Kidney glomerular epithelial cell (primary cell): Measurements from ENCODE around the gene KMT5C.
"Not testable (repeated sequence)": the region's sequence is repeated elsewhere in the genome, so short reads cannot be mapped to it uniquely, and the experiment has no call there.

Experiments
- DNase-seq: peaks from one replicate; lab custom pipeline; 2025; lab: John Stamatoyannopoulos, UW

KMT5C gene

DNA sequence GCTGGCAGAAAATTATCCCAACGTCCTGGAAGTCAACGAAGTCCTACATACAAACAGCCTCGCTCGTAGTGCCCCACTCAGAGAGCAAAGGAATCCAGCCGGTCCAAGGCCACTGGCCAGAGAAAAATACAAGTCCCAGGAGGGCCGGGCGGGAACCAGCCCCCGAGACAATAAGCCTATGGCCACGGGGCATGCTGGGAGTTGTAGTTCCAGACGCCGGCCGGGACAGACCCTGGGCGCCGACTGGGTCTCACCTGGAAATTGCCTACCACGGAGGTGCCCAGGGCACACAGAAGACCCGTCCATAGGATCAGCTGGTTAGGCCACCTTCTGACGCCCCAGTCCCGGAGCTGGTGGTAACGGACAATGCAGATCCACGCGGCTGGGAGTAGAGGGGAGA lies 19.9 kb upstream of the KMT5C start:
- no peak for DNase-seq

DNA sequence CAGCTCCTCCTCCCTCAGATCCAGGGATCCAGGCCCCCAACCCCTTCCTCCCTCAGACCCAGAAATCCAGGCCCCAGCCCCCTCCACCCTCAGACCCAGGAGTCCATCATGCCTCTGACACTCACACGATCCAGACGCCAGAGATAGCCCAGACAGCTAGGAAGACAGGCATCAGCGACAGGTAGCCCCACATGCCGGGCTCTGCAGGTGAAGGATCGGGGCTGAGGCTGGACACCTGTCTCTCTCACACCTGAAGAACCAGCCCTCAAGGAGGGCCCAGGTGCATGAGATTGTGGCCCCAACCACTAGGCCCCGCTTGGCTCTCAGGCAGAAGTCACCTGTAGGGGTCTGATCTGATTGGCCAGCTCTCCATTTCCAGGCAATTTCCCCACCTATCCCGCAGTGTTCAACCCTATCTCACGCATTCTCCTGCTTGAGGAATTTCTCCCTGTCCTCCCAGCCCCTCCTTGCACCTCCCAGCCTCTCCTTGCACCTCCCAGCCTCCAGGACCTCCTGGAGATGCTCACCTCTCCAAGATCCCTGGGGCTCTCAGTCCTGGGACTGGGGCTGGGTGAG lies 18.7 kb upstream of the KMT5C start:
- DNase-seq, result no peak

DNA sequence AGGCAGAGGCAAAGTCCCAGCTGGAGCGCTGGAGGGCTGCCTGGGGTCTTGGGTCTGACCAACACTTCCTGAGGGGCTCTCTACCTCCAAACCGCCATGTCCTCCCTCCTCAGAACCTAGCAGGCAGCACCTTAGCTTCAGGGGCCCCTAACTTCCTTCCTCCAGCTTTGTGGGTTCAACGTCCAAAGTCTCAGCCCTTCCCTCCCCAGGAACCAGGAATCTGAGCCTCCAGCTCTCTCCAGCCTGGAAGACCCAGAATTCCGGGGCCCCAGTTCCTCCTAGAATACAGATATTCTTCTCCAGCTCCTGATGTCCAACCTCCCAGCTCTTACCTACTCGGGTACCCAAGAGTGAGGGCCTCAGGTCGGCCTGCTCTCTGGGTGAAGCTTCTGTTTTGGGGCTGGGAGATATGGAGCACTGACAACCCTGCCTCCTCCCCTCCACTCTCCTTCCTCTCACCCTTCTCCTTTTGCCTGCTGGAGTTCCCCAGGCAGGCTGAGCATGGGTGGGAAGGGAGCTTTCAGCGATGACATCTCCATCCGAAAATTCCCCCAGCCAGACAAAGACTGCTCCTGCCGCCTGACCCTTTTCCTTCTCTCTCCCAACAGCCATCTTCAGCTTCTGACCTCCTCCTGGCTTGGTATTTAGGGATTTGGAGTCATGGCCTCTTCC lies 18.1 kb upstream of the KMT5C start:
- no peak for DNase-seq

DNA sequence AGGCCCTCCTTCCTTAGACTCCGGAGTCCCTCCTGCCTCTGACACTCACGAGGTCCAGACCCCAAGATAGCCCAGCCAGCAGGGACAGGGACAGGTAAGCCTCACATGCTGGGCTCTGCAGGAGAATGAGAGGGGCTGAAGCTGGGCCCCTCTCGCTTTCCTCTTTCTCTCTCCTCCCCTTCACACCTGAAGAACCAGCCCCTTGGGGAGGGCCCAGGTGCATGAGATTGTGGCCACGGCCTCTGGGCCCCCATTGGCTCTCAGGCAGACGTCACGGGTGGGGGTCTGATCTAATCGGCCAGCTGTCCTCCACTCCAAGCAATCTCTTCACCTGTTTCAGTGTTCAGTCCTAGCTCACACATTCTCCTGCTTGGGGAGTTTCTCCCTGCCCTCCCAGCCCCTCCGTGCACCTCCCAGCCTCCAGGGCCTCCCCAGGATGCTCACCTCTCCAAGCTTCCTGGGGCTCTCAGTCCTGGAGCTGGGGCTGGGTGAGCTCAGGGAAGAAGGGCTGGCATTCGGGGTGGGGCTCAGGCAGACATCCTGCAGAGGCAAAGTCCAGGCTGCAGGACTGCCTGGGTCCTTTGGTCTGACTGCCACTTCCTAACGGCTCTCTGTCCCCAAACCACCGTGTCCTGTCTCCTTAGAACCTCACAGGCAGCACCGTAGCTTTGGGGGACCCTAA lies 17.3 kb upstream of the KMT5C start:
- no peak for DNase-seq

DNA sequence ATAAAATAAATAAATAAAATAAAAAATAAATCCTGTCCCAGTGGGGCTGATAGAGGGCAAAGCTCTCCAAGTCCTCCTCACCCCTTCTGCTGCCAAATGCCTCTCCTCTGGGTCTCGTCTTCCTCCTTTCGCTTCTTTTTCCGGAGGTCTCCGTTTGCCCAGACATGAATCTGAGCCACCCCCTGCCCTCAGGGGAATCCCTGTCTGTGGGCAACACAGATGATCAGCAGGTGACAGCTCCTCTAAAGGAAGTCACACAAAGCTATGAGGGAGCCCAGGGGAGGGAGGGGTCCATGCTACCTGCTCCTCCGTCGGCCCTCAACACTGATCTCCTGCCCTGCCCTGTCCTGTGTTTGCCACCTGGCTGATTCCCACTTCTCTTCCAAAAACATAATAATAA lies 15.0 kb upstream of the KMT5C start:
- DNase-seq, result no peak

DNA sequence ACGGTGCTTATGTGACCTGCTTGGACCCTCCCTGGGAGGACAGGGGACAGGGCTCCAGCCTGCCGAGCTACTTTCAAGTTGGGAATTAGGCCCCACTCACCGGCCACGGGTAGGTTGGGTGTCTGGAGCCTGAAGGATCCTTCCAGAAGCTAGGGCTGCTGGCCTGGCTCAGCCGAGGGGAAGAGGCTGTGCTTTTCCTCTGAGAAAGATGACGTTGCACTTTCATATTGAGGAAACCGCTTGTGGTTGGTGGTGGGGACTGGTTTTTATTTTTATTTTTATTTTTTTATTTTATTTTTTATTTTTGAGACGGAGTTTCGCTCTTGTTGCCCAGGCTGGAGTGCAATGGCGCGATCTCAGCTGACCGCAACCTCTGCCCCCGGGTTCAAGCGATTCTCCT lies 14.5 kb upstream of the KMT5C start, which contains the start of gene TMEM150B:
Gene TMEM150B (minus strand): TSS at position 170 of the 400 bp plus-strand sequence. CDS start 4,305 bp downstream, outside the sequence.
- DNase-seq, result no peak

DNA sequence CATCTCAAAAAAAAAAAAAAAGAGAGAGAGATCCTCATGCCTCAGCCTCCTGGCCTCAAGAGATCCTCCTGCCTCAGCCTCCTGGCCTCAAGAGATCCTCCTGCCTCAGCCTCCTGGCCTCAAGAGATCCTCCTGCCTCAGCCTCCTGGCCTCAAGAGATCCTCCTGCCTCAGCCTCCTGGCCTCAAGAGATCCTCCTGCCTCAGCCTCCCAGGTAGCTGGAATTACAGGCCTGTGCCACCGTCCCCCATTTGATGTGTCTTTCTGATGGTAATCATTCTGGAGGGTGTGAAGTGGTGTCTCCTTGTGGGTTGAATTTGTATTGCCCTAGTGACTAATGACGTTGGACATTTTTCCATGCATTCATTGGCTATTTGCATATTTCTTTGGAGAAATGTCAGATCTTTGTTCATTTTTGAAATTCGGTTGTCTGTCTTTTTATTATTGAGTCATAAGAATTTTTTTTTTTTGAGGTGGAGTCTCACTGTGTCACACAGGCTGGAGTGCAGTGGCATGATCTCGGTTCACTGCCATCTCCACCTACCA lies 10.8 kb upstream of the KMT5C start:
- DNase-seq, result not testable (repeated sequence)

DNA sequence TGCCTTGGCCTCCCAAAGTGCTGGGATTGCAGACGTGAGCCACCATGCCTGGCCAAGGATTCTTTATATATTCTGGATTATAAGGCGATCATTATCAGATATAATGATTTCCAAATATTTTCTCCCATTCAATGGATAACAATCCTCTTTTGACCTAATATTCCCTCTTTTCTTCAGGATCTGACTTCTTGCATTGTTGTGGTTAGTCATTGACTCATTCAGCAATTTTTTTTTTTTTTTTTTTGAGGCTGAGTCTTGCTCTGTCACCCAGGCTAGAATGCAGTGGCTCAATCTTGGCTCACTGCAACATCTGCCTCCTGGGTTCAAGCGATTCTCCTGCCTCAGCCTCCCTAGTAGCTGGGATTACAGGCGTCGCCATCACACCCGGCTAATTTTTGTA lies 9.9 kb upstream of the KMT5C start:
- DNase-seq, result not testable (repeated sequence)

DNA sequence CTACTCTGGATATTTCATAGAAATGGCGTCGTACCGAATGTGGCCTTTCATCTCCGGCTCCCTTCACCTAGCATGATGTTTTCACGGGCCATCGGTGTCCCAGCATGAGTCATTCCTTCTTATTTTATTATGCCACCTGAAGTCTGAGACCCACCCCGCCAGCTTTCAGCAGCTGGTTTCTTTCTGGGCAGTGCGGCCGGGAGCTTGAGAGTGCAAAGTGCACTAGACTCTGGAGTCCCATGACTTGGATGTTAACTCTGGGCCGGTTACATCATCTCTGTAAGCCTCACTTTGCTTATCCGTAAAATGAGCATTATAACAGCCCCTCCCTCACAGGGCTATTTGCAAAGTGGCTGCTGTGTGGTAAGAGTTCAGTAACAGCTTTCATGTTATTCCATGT lies 5.8 kb upstream of the KMT5C start:
- no peak for DNase-seq

DNA sequence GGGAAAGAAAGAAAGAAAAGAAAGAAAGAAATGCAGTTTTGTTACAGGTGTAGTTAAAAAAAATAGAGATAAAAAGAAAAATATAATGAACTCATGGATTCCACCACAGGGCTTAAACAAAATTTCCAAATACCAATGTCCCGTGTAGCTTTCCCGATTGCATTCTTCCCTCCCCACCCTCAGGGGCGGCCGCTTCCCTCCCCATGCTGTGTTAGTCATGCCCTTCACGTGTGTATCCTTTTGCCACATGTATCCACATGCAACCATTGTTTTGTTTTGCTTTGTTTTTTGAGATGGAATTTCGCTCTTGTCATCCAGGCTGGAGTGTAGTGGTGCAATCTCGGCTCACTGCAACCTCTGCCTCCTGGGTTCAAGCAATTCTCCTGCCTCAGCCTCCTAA lies 3.6 kb upstream of the KMT5C start:
- no peak for DNase-seq

DNA sequence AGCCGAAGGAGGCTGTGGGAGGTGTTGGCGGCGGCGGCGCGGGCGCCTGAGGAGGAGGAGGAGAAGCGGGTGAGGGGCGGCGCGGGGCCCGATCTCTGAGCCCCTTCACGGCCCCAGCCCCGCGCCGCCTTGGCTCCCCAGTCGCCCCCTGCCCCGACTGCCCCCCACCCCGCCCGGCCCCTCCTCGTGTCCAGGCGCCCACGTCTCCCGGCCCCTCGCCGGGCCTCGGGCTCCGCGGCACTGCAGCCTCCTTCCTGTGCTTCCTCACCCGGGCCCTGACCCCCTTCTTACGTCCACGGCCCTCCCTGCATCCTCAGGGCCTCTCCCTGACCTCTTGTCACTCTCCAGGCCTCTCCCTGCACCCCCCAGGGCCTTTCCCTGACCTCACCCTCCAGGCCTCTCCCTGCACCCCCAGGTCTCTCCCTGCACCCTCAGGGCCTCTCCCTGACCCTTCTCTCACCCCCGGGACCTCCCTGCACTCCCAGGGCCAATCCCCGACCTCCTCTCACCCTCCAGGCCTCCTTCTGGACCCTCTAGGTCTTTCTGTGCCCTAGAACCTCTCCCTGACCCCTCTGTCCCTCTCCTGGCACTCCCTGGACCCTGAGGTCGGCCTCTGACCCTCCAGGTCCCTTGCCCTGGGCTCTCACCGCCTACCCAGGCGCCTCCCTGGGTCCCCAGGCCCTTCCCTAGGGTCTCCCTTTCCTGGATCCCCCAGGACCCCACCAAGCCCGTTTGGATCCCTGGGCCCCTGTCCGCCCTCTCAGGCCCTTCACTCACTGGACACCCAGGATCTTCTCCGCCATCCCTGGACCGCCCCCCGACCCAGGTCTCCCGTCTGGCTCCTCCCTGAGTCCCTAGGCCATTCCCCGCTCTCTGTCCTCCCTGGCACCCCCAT lies 460 bp downstream of the KMT5C start:
- DNase-seq, result no peak

DNA sequence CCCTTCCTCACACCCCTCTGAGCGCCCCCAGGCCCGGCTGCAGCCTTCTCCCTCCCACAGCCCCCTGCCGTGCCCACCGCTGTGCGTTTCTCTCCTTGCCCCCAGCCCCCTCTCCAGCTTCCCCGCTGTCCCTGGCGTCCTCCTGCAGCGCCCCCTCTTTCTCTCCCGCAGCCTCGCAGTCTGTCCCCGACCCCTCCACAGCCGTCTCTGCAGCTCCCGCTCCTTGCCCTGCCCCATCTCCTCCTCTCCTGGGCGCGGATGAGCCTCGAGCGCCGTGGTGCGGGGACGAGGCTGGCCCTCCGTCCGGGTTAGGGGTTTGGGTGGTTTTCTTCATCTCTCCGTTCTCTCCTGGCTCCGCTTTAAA lies 1.1 kb downstream of the KMT5C start:
- no peak for DNase-seq

DNA sequence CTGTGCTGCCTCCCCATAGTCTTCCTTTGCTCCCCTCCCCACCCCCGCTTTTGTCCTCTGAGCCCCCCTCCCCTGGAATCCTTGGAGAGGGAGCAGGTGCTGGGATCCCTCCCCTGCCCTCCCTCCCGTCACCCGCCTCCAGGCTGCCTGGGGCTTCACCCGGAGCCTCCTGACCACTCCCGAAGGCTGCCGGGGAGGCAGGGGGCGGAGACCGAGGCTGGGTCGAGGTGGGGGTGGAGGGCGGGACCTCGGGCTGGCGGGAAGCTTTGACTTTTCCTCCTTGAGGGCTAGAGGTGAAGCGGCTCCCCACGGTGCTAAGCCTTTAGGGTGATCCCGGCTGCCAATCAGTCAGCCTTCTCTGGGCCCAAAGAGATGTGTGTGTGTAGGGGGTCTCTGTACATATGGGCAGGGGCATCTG lies 1.5 kb downstream of the KMT5C start:
- no peak for DNase-seq

DNA sequence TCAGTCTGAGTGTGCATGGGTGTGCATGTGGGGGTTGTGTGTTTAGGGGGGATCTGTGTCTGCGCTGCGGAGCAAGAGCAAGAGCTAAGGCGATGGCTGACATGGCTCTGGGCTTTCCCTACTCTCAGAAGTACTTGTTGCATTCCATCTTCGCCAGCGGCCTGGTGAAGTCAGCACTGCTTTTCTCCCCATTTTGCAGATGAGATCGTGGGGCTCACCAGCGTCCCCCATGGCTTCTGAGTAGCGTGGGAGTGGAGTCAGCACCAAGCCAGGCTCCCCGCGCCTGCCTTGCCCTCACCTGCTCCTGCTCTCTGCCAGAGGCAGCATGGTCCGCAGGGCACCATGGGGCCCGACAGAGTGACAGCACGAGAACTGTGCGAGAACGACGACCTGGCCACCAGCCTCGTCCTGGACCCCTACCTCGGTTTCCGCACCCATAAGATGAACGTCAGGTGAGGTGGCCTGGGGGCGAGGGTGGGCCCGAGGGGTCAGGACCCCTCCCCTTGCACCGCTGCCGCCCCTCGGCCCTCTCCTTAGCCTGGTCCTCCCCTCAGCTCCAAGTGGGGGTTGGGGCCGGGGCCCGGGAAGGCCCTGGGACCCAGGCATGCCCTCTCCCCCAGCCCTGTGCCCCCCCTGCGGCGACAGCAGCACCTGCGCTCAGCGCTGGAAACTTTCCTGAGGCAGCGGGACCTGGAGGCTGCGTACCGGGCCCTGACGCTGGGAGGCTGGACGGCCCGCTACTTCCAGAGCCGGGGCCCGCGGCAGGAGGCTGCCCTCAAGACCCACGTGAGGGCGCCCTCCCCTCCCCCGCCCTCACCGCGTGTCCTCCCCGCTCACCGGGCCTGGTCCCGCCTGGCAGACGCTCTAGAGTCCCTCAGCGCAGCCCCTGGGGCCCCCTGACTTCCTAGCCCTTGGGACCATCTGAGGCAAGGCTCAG lies 2.2 kb downstream of the KMT5C start:
- DNase-seq, result no peak

DNA sequence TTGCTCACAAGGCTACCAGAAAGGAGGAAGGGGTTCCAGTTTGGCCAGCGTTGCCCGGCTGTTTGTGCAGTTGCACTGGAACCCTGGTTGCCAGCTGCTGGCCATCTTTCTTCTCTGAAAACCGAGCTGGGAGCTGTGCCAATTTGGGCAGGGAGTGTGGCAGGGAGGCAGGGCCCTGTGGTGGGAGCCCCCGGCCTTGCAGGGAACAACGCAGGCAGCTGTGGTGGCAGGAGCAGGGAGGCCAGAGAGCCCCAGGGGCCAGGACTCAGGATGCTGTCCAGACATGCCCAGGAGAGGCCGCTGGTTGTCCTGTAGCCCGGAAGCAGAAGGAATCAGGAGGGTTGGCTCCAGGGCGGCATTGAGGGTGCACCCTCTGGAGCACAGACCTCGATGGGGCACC lies 4.8 kb downstream of the KMT5C start:
- no peak for DNase-seq

DNA sequence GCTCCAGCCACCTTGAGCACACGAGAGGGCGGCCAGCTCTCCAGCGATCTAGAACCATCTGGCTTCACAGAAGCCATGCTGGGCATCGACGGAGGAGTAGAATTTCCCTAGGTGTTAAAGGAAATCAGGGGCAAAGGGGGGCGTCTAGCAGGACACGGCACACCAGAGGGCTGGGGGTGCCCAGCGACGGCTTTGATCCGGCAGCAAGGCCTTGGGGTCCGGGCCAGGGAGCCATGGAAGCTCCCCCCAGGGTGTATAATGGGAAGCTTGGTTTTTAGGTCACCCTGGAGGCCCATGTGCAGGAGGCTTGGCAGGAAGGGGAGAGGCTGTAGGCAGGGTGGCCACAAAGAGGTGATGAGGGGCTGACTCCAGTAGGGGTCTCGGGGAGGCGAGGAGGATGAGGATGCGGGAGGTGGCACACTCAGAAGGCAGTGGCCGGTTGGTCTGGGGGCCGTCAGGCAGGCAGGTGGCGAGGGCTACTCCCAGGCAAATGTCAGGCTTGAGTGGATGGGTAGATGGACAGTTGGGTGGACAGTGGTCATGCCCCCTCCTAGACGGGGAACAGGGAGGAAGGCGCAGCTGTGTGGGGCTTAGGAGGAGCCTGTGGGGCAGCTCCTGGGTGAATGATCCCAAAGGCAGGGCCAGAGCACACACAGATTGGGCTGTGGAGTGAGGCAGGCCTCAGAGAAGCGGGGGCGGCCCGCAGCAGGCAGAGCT lies 5.6 kb downstream of the KMT5C start:
- no peak for DNase-seq

DNA sequence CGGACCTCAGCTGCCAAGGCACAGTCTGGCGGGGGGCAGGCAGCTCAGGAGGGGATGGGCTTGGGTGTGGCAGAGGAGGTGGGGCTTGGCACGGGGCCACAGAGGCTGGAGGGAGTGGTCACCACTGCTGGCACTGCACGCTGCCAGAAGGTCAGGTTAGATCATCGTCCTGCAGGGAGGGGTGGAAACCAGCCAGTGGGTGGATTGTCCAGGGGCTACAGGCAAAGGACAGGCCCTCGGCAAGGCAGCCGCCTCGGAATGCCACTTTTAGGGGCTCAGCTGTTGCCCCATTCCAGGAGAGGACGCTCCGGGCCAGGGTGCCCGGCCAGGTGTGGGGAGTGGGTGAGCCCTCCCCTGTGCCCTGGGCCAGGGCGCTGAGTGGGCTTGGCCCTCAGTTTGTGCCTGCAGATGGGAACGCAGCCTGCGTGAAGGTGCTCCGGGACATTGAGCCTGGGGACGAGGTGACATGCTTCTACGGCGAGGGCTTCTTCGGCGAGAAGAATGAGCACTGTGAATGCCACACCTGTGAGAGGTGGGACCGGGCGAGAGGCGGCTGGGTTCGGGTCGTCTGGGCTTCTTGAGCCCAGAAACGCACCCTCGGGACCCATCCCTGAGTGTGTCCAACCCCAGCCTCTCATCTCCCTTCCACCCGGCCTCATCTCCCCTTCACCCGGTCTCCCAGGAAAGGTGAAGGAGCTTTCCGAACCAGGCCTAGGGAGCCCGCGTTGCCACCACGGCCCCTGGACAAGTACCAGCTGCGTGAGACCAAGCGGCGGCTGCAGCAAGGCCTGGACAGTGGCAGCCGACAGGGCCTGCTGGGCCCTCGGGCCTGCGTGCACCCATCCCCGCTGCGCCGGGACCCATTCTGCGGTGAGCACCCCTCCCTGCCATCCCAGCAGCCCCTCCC lies 6.4 kb downstream of the KMT5C start:
- no peak for DNase-seq

DNA sequence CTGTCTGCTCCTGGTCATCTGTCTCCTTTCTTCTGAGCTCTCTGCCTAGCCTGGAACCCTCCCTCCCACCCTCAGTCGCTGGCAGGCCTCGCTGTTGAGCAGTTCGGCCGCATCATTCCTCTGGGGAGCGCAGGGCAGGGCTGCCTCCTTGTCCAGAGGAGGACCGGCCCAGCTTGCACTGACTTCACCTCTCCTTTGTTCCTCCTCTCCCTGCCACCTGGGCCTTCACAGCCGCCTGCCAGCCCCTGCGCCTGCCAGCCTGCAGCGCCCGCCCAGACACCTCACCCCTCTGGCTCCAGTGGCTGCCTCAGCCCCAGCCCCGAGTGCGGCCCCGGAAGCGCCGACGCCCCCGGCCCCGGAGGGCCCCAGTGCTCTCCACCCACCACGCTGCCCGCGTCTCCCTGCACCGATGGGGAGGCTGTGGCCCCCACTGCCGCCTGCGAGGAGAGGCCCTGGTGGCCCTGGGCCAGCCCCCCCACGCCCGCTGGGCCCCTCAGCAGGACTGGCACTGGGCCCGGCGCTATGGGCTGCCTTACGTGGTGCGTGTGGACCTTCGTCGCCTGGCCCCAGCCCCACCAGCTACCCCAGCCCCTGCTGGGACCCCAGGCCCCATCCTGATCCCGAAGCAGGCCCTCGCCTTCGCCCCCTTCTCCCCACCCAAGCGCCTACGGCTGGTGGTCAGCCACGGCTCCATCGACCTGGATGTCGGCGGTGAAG lies 7.2 kb downstream of the KMT5C start:
- DNase-seq, result no peak
